CD4-positive, CD25-positive, alpha-beta regulatory T cell (primary cell): ENCODE results near the gene CCDC12. TPM values are rescaled to one million over a fixed set of nuclear protein-coding genes. Genes with fewer than 3 reads are reported as not detected.

Experiments used
- ATAC-seq, 2 donors: fragments of 150-1000 bp; cut with Tn5 transposase; one replicate each; pipeline ENCODE4 v1.10.0; 2021; ENCODE audit warnings: low read depth in 2 of 2, moderate number of reproducible peaks in 2 of 2, moderate library complexity in 1 of 2
- DNase-seq, 3 donors: peaks; one replicate each; pipeline versions ENCODE4 v3.0.0 to v3.0.0-alpha.2; 2012 to 2022; ENCODE audit warnings: mixed read lengths in 1 of 3
- H3K27ac ChIP-seq: one replicate; pipeline ENCODE4 v1.7.0; 2013; ENCODE audit warnings: mild to moderate bottlenecking, low read length; ENCODE audit not compliant: insufficient read depth, poor library complexity, severe bottlenecking
- H3K27me3 ChIP-seq: one replicate; pipeline ENCODE4 v1.7.0; 2013; ENCODE audit warnings: low read length; ENCODE audit not compliant: control insufficient read depth, insufficient read depth
- H3K36me3 ChIP-seq: one replicate; pipeline ENCODE4 v1.7.0; 2013; ENCODE audit warnings: mild to moderate bottlenecking, low read length, moderate library complexity; ENCODE audit not compliant: control insufficient read depth, insufficient read depth
- H3K4me1 ChIP-seq: 2 replicates; pipeline ENCODE4 v1.7.0; 2013; ENCODE audit warnings: mild to moderate bottlenecking, low read length; ENCODE audit not compliant: insufficient read depth, control insufficient read depth, poor library complexity, severe bottlenecking
- H3K4me3 ChIP-seq: one replicate; pipeline ENCODE4 v1.7.0; 2013; ENCODE audit warnings: low read depth, mild to moderate bottlenecking, low read length, moderate library complexity
- H3K9me3 ChIP-seq, 2 experiments: 1 replicate in 1 of 2; 2 replicates in 1 of 2; pipeline ENCODE4 v1.7.0; 2013; ENCODE audit warnings: low read length in 2 of 2, mild to moderate bottlenecking in 1 of 2, moderate library complexity in 1 of 2; ENCODE audit not compliant: control insufficient read depth in 2 of 2
- H3K27ac Mint-ChIP-seq, 3 donors: one replicate each; pipeline ENCODE4 v1.8.0; 2020 to 2022; ENCODE audit warnings: mild to moderate bottlenecking in 3 of 3, mixed read lengths in 3 of 3, moderate library complexity in 2 of 3
- H3K27me3 Mint-ChIP-seq: one replicate; pipeline ENCODE4 v1.8.0; 2022; ENCODE audit warnings: mild to moderate bottlenecking, mixed read lengths
- H3K36me3 Mint-ChIP-seq: one replicate; pipeline ENCODE4 v1.8.0; 2020; ENCODE audit warnings: mixed read lengths
- H3K4me1 Mint-ChIP-seq, 4 donors: one replicate each; pipeline ENCODE4 v1.8.0; 2020 to 2022; ENCODE audit warnings: mixed read lengths in 4 of 4, mild to moderate bottlenecking in 1 of 4
- H3K4me3 Mint-ChIP-seq, 4 donors: one replicate each; pipeline ENCODE4 v1.8.0; 2020 to 2022; ENCODE audit warnings: mild to moderate bottlenecking in 4 of 4, mixed read lengths in 4 of 4, moderate library complexity in 3 of 4
- H3K9me3 Mint-ChIP-seq, 7 donors: one replicate each; pipeline ENCODE4 v1.8.0; 2020 to 2022; ENCODE audit warnings: mixed read lengths in 7 of 7, mild to moderate bottlenecking in 3 of 7, moderate library complexity in 2 of 7
- polyA plus RNA-seq, 4 donors: library from polyadenylated mRNA; unstranded; fragments of 300-500 nt; fragmentation: Illumina TruSeq; gene quantifications; one replicate each; pipeline ENCODE4 v1.2.3, GENCODE V29; 2021
- total RNA-seq: library from RNA; stranded (reverse); gene quantifications from one replicate; pipeline ENCODE4 v1.2.3, GENCODE V29; 2022

CCDC12 gene
- total and polyA plus RNA-seq, 5 donors from 2014 or later: 71.8 to 116 (median 104) TPM

GRCh38 chr3:46933261-46933660 is 43.3 kb downstream of the CCDC12 start:
- DNase-seq (no peak), ATAC-seq (no peak)
- Mint-ChIP-seq H3K4me3 (no peak overlapping the region), H3K36me3 (peaks cover 19% of the 10 kb centered on the region), H3K4me1 (peaks cover 31 to 76% (median 50%) of the 10 kb centered on the region in 4 donors), H3K9me3 (no peaks in the 10 kb centered on the region), H3K27me3 (no peaks in the 10 kb centered on the region), H3K27ac (no peak overlapping the region)
- no peak overlapping the region for H3K4me3 ChIP-seq
- H3K27ac ChIP-seq: peak overlapping the region; percentile 15
- H3K36me3 ChIP-seq: peaks cover 36% of the 10 kb centered on the region
- no peaks in the 10 kb centered on the region for H3K9me3 ChIP-seq
- peaks cover 45% of the 10 kb centered on the region for H3K4me1 ChIP-seq
- H3K27me3 ChIP-seq: no peaks in the 10 kb centered on the region

DNA sequence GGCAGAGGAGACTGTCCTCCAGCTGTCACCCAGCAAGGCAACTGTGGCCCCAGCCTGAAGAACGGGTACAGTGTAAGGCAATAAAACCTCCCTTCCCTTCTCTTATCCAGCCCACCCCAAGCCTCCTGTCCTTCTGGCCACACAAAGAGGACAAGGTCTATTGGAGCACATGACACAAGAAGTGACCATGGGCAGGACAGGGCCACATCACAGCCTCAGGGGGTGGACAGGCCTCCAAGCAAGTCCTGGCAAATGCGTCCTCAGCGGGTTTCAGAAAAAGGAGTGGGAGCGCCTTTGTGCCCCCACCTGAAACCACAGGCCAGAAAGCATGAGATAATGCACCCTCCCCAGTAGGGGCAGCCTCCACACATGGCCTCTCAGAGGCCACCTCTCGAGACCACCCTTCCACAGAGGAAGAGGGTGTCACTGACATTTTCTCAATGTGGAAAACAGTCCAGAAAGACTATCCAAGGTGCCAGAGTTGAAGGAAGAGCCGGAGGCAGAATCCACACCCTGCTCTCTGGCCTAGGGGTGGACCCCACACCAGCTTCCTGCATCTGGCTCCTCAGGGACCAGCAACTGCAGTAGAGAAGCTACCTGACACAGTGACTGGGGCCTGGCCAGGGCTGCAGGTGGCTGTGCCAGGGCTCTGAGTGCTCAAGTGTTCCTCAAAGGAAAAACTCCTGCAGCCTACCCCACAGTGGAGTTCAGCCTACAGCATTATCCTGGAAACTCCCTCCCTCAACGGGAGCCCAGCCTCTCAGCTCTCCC is 43.9 kb downstream of the CCDC12 start:
- Histone ChIP-seq H3K4me3 (no peak overlapping the region), H3K27me3 (no peaks in the 10 kb centered on the region), H3K27ac (peak overlapping the region; percentile 15), H3K9me3 (no peaks in the 10 kb centered on the region), H3K36me3 (peaks cover 30% of the 10 kb centered on the region), H3K4me1 (peaks cover 51% of the 10 kb centered on the region)
- H3K9me3 Mint-ChIP-seq: no peaks in the 10 kb centered on the region
- peak overlapping the region; percentile 14 to 90 (median 83) for H3K27ac Mint-ChIP-seq
- H3K27me3 Mint-ChIP-seq: no peaks in the 10 kb centered on the region
- DNase-seq (no peak), ATAC-seq (no peak)
- peaks cover 33 to 76% (median 49%) of the 10 kb centered on the region in 4 donors for H3K4me1 Mint-ChIP-seq
- H3K36me3 Mint-ChIP-seq: peaks cover 12% of the 10 kb centered on the region
- H3K4me3 Mint-ChIP-seq: peak overlapping the region in 1 of 4 donors; percentile 71

DNA sequence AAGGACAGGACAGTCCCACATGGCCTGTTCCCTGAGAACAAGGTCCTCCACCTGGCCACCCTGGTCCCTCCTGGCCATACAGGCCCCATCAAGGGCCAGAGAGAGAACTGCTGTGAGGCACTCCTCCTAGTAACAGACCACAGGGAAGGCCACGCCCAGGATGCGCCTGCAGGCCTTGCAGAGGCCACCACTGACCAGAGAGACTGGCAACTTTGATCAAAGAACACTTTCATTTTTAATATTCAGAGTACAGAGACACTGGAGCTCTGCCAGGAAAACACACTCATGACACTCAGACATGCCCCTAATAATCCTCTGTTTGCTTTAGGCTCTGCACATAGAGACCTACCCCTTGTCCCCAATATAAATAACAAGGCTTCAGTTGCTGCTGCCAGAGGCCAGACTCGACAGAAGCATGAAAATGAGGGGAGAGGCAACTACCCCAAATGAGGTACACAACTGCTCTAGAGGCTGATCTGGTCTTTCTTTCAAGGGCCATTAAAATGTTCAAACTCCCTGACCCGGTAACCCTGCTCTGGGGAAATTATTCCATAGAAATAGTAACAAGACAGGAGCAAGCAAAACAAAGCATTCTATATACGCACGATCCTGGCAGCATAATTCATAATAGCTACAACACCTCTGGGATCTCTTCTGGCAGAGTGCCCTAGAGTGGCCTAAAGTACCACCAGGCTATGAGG is 44.8 kb downstream of the CCDC12 start:
- H3K9me3 Mint-ChIP-seq: no peaks in the 10 kb centered on the region
- Histone ChIP-seq H3K4me3 (peak overlapping the region; percentile 32), H3K4me1 (peaks cover 60% of the 10 kb centered on the region), H3K9me3 (no peaks in the 10 kb centered on the region), H3K27ac (peak overlapping the region; percentile 30), H3K27me3 (no peaks in the 10 kb centered on the region), H3K36me3 (peaks cover 22% of the 10 kb centered on the region)
- H3K4me3 Mint-ChIP-seq: peak overlapping the region; percentile 33 to 71 (median 55)
- H3K27ac Mint-ChIP-seq: peak overlapping the region; percentile 83 to 90 (median 85)
- peaks cover 16% of the 10 kb centered on the region for H3K36me3 Mint-ChIP-seq
- H3K27me3 Mint-ChIP-seq: no peaks in the 10 kb centered on the region
- peak in 1 of 3 donors; percentile 41 for DNase-seq
- ATAC-seq: no peak
- H3K4me1 Mint-ChIP-seq: peaks cover 33 to 85% (median 56%) of the 10 kb centered on the region in 4 donors

- peak overlapping the region in 2 of 4 donors; percentile 8 to 74 for H3K4me3 Mint-ChIP-seq
- peak overlapping the region; percentile 30 for H3K27ac ChIP-seq
- peak overlapping the region; percentile 32 for H3K4me3 ChIP-seq
- H3K9me3 Mint-ChIP-seq: no peaks in the 10 kb centered on the region
- no peaks in the 10 kb centered on the region for H3K27me3 ChIP-seq
- H3K4me1 ChIP-seq: peaks cover 68% of the 10 kb centered on the region
- no peaks in the 10 kb centered on the region for H3K27me3 Mint-ChIP-seq
- H3K27ac Mint-ChIP-seq: peak overlapping the region; percentile 83 to 90 (median 86)
- no peaks in the 10 kb centered on the region for H3K9me3 ChIP-seq
- DNase-seq (no peak), ATAC-seq (no peak)
- H3K4me1 Mint-ChIP-seq: peaks cover 29 to 87% (median 54%) of the 10 kb centered on the region in 4 donors
- H3K36me3 Mint-ChIP-seq: peaks cover 10% of the 10 kb centered on the region
- peaks cover 18% of the 10 kb centered on the region for H3K36me3 ChIP-seq
These were observed 45.6 kb downstream of the CCDC12 start for GRCh38 chr3:46930945-46931403.

- Mint-ChIP-seq H3K4me3 (peak overlapping the region in 2 of 4 donors; percentile 72 to 74), H3K4me1 (peaks cover 26 to 82% (median 52%) of the 10 kb centered on the region in 4 donors), H3K36me3 (peaks cover 10% of the 10 kb centered on the region), H3K27me3 (no peaks in the 10 kb centered on the region), H3K27ac (peak overlapping the region; percentile 83 to 90 (median 86)), H3K9me3 (no peaks in the 10 kb centered on the region)
- Histone ChIP-seq H3K4me3 (no peak overlapping the region), H3K9me3 (no peaks in the 10 kb centered on the region), H3K4me1 (peaks cover 70% of the 10 kb centered on the region), H3K27me3 (no peaks in the 10 kb centered on the region), H3K27ac (peak overlapping the region; percentile 30), H3K36me3 (peaks cover 19% of the 10 kb centered on the region)
- ATAC-seq (no peak), DNase-seq (no peak)
These were observed 46.2 kb downstream of the CCDC12 start for GRCh38 chr3:46930166-46930944.

- peaks cover 25% of the 10 kb centered on the region for H3K36me3 ChIP-seq
- H3K27ac Mint-ChIP-seq: peak overlapping the region in 2 of 3 donors; percentile 19 to 94
- no peaks in the 10 kb centered on the region for H3K9me3 Mint-ChIP-seq
- H3K9me3 ChIP-seq: no peaks in the 10 kb centered on the region
- ATAC-seq: no peak
- peaks cover 10% of the 10 kb centered on the region for H3K36me3 Mint-ChIP-seq
- no peaks in the 10 kb centered on the region for H3K27me3 Mint-ChIP-seq
- peaks cover 26 to 74% (median 51%) of the 10 kb centered on the region in 4 donors for H3K4me1 Mint-ChIP-seq
- H3K4me3 ChIP-seq: no peak overlapping the region
- no peaks in the 10 kb centered on the region for H3K27me3 ChIP-seq
- H3K27ac ChIP-seq: peak overlapping the region; percentile 11
- peak overlapping the region in 2 of 4 donors; percentile 2 to 5 for H3K4me3 Mint-ChIP-seq
- peaks cover 63% of the 10 kb centered on the region for H3K4me1 ChIP-seq
- no peak for DNase-seq
These were observed 47.2 kb downstream of the CCDC12 start for GRCh38 chr3:46929324-46929723.

- H3K9me3 ChIP-seq: no peaks in the 10 kb centered on the region
- peaks cover 34% of the 10 kb centered on the region for H3K36me3 ChIP-seq
- Mint-ChIP-seq H3K4me3 (peak overlapping the region in 1 of 4 donors; percentile 7), H3K27me3 (no peaks in the 10 kb centered on the region), H3K36me3 (peaks cover 13% of the 10 kb centered on the region), H3K9me3 (no peaks in the 10 kb centered on the region), H3K27ac (peak overlapping the region; percentile 19 to 79 (median 69)), H3K4me1 (peaks cover 26 to 68% (median 49%) of the 10 kb centered on the region in 4 donors)
- peak overlapping the region; percentile 15 for H3K4me3 ChIP-seq
- H3K4me1 ChIP-seq: peaks cover 56% of the 10 kb centered on the region
- no peak for ATAC-seq
- H3K27me3 ChIP-seq: no peaks in the 10 kb centered on the region
- no peak overlapping the region for H3K27ac ChIP-seq
- peak in 1 of 3 donors; percentile 35 for DNase-seq
These were observed 48.3 kb downstream of the CCDC12 start for GRCh38 chr3:46928282-46928681.
